ENCODE data around the gene IRAG1.
A peak's percentile ranks its signal among the peaks of the same experiment; 100 is the strongest.

The IRAG1 gene, protein sequence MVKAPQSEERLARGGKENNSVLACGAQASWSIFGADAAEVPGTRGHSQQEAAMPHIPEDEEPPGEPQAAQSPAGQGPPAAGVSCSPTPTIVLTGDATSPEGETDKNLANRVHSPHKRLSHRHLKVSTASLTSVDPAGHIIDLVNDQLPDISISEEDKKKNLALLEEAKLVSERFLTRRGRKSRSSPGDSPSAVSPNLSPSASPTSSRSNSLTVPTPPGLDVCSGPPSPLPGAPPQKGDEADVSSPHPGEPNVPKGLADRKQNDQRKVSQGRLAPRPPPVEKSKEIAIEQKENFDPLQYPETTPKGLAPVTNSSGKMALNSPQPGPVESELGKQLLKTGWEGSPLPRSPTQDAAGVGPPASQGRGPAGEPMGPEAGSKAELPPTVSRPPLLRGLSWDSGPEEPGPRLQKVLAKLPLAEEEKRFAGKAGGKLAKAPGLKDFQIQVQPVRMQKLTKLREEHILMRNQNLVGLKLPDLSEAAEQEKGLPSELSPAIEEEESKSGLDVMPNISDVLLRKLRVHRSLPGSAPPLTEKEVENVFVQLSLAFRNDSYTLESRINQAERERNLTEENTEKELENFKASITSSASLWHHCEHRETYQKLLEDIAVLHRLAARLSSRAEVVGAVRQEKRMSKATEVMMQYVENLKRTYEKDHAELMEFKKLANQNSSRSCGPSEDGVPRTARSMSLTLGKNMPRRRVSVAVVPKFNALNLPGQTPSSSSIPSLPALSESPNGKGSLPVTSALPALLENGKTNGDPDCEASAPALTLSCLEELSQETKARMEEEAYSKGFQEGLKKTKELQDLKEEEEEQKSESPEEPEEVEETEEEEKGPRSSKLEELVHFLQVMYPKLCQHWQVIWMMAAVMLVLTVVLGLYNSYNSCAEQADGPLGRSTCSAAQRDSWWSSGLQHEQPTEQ

GRCh38 chr11:10693509-10694081, at the start of gene IRAG1:
Gene IRAG1 (minus strand): TSS chr11:10693755. CDS start chr11:10693602, 153 bp downstream.
- peak; percentile 62 for DNase-seq

DNA sequence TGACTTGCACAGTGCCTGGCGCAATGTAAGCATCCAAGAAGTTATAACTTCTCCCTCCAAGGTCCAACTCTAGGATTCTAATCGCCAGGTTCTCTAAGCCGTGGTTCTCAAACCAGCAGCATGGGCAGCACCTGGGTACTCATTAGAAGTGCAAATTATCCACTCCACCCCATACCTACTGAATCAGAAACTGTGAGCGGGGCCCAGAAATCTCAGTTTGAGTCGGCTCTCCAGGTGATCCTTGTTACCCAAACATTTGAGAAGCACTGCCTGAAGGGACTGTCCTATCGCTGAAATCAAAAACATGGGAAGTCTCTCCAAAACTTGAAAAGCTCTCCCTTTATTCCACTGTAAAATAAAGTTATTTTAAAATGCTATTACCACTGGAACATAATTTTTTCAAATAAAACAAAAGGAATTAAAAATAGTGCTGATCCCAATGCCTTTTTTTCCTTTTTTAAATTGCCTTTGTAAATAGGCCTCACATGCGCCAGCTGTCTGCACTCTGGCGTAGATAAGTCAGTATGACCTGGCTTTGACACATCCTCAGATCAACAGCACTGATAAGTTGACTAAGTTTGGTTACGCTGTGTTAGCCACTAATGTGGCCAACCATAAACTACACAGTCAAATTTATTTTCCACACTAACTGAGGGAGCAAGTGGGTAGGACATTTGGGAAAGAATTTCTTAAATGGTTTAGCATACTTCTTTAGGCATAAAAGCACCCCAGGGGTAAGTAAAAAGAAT, 49.1 kb upstream of the IRAG1 start:
- DNase-seq: no peak

DNA sequence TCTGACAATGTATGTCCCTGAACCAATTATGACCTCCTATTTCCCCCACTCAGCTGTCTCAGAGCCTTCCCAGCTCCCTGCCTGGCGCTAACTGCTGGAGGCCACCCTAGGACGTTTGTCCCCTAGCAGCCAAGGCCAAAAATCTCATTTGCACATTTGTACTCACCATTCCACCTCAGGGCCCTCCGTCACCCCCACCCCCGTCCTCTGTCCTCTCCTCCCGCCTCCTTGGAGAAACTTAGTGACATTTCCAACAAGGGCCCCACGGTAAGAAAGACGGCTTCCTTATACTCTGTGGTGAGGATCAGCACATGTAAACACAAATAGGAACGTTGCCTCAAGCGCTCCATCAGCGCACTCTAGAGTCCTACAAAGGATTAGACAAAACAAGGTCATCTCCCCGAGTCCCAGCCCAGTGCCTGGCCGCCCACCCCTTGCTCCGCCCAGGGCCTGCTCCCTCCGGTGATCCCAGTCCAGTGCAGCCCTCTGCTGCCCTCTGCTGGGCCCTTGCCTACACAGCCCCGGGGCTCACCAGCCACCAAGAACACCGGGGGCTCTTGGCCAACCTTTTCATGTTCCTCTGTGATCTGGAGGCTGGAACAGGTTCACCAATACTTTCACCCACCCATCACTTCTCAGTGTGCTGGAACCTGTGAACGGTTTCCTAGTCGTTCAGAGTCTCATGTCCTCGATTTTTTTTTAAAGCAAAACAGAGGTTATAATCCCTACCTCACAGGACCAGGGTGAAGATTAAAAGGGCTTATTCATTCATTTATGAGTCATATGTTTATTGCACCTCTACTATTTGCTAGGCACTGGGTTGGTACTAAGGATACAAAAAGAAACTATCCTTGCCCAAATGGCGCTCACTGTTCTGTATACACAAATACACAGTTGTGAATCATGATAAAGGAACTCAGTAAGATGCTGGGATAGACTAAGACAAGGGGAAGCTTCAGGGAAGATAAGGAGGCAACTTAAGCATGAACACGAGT, 42.2 kb upstream of the IRAG1 start:
- peak; percentile 96 for DNase-seq

DNA sequence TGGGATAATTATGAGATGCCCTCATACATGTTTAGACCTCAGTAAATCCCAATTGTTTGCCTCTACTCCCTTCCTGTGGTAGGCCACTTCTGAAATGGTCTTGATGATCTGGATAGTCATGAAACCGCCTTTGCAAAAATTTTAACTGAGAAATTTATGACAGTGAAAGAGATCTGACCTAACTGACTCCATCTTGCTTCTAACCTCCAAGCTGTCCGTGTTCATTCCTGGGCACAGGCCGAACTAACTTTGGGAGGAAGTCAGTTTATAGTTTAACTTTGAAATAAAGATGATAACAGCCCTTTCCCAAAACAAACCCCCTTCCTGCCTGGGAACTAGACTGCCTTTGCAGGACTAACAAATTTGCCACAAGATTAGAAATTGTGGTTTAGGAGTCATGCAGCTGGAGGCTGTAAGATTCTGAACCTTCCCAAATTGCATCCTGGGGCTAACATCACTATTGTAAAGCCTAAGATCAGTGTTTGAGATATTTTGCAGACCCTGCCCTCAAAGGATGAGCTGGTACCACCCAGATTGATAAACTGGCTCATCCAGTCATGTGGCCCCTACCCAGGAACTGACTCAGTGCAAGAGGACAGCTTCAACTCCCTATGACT, 37.6 kb upstream of the IRAG1 start:
- no peak for DNase-seq

DNA sequence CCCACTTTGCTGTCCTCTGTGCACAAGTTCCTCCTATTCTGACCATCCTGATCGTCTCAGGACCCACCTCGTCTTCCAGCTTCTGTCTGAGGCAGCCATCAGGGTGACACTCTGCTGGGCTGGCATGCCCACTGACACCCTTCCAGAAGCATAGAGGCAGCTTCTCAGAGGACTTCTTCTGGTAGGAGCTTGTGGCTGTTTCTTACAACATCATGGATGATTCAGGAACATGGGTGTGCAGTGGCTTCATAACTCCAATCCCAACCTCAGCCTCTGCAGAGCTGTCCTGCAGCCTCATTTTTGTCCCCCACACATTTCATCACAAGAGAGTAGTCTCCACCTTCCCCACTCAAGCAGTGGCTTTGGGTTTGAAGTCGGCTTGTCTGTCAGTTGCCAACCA, 36.6 kb upstream of the IRAG1 start:
- DNase-seq: no peak

DNA sequence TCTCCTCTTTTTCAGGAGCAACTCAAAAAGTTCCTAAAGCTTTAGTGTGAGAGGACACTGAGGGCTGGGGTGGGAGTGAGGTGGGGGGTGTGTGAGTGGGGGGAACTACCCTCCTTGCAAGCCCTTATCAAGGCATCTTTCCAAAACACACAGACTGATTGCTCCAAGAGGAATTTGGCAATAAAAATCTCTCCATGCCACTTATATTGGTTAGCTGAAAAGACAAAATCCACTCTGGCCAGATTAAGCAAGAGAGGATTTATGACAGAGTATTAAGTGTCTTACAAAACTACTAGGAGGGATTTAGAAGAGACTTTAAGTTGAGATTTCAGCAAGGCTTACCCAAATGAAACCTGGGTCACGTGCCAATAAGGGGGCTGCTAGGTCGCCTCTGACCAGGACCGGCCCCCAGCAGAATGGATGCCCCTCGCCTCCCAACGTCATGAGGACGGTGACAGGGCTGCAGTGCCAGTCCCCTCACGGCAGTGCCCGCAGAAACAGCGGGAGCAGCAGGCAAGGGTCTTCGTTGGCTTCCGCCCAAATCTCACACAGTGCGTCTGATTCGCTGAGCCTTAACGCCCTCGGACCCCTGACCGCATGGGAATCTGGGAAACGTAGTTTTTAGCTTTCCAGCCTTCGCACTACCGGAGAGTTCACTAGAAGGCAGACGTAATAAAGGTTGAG, 35.4 kb upstream of the IRAG1 start:
- DNase-seq: peak; percentile 77

GRCh38 chr11:10728154-10728553, 34.6 kb upstream of the IRAG1 start:
- no peak for DNase-seq

DNA sequence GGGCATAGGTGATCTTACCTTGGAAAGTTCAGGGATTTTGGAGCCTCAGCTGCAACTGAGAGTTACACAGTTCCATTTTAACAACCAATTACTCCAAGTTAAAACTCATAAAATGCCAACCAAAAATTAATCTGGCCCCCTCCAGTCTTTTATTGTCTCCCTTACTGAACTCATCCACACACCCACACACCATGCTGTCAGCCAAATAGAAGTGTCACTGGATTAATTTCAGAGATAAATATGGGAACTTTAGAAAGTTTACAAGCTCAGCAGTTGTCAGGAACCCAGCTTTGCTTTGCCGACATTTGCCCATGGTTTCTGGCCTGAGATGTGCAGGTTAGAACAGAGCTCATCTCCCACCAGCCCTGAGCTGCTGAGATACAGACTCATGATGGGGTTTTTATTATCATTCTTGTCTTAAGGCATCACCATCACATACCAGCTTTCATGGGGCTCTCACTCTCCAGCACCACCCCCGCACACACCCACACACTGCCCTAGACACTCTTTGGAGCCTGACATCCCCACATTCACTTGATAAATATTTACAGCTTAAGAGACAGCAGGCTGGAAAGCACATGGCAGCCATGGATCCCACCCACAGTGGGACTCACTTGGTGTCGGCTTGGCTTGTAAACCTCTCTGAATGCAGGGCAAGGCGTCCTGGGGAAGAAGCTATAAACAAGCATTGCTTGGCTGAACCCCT, 33.7 kb upstream of the IRAG1 start:
- DNase-seq: no peak

GRCh38 chr11:10725907-10726253, 32.3 kb upstream of the IRAG1 start:
- DNase-seq: no peak

DNA sequence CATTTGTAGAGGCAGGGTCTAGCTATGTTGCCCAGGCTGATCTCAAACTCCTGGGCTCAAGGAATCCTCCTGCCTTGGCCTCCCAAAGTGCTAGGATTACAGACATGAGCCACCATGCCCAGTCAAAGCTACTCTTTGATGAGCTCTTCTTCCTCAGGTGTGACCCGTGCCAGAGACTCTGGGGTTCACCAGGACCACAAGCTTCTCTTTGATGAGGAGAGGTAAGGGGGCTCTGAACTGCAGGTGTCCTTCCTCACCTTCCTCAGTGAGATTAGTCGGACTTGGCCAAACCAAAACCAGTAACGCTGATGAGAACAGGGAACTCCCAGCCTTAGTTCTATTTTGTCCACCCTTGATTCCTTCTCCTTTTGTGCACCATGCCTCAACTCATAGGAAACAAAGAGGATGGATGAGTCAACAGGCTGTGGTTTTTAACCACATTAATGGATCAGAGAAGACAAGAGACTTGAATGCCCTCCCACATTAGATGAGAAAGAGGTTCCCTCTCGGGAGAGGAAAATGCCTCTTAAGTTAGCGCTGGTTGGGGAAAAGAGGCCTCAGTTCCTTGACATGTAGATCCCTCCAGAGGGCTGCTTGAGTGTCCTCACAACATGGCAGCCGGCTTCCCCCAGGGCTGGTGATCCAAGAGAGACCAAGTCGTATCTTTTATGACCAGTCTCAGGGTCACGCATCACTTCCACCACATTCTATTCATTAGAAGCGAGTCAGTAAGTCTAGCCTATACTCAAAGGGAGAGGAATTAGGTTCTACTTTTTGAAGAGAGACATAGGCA, 31.8 kb upstream of the IRAG1 start:
- no peak for DNase-seq

GRCh38 chr11:10722307-10722706, 28.8 kb upstream of the IRAG1 start:
- no peak for DNase-seq

- no peak for DNase-seq
Observed at GRCh38 chr11:10720881-10721376, 27.4 kb upstream of the IRAG1 start.

DNA sequence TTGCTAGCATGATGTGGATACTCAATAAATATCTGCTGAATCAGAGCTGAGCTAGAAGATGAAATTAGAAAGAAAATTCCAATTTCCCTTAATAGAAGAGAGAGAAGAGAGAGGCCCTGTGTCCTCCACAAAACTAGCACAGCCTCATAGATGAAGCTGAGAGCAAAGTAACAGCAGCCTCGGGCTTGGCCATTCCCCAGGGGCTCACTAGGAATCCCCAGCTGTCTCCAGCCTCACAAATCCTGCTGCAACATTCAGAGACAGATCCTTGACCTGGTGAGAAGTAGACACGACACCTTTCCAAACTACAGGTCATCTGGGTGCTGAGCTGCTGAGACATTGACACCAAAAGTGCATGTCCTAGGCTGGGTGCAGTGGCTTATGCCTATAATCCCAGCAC, 26.1 kb upstream of the IRAG1 start:
- DNase-seq: no peak

DNA sequence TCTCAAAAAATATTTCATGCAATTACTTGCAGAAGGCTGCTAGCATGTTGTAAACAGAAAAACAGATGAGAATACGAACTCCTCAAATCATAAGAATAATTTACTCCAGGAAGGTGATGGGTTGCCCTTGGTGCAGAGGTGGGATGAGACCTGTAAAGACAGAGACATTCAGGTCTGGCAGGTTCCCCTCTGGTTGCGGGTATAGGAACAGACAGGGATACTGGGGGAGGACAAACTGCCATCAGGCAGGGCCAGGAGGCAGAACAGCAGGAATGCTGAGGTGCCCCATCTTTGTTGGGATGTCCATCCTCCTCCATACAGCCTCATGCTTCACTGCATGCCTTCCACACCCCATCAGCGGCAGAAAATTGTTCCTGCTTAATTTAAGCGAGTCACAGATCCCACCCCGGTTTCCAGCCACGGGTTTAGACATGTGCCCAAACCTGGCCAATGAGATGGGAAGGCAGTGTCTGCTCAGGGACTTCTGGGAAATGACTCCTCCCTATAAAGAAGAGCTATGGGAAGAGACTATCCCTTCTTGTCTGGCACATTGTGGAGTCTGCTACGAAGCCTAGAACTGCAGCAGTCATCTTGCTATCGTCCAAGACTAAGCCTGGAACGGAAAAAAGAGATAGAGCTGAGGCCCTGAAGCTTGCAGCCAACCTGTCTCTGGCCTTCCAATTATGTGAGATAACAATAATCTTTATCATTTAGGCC, 23.1 kb upstream of the IRAG1 start:
- DNase-seq: no peak

DNA sequence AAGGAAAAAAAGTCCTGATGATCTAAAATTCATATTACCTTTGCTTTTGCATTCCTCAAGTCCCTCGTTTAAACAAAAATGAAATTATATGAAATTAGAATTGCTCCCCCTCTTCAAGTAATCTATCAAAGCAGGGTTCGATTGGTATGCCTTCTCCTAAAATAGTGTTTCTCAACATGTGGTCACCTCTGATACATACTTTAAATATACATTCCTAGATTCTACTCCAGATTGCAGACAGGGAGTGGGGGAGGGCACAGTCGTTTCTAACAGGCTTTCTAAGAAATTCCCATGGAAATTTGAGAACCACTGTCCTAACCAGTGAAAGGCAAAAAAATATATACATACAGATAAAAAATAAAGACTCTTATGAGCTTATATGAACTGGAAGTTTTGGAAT, 22.6 kb upstream of the IRAG1 start:
- no peak for DNase-seq

DNA sequence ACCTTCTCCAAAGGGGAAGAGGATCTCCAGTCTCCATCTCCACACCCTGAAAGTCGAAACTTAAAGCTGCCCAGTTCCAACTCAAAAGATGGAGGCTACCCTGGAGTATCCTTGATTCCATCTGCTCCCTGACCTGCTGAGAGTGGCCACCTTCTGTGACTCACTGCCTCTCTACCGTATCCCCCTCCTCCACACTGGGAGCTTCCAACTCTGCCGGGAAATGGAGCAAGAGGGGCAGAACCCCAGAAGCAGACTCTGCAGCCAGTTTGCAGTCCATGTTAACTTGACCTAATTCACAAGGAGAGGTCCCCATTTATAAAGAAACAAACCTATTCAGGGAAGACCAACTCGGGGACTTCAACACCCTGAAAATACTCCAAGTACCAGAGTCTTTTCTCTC, 22.0 kb upstream of the IRAG1 start:
- no peak for DNase-seq

DNA sequence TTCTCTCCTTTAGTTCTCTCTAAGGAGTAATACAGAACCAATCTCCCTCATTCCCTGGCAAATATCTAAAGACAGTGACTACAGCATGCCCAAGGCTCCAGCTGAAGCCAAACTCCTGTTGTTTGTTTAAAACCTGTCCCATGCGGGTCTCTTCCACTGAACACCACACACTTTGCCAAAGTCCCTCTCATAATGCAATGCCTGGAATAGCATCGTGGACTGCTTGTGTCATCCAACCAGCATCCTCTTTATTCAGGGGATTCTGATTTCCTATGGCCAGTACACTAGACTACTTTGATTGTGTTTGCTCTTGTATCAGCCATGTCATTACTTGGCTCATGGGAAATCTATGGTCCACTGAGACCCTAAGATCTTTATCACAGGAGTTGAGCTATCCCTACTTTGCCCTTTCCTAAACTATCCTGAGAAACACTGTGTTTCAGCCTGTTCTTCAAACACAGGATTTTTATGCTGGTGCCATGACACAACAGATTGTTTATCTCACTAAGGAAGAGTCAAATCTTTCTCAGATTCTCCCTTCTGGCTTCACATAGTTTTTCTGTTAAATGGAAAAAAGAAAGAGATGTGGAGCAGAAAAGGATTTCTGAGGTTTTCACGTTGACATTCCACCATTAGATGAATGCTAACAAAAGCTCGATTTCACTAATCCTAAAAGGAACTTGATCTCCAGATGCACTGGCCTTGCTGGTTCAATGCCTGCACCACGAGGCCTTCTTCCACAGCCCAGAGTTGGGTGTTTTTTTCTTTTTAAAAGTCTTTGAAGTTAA, 15.9 kb upstream of the IRAG1 start:
- DNase-seq: no peak

All from retina (tissue), 1 donor.